Measurements from ENCODE around the gene EEF1AKMT4. TPM values are rescaled to one million over a fixed set of nuclear protein-coding genes. Genes with fewer than 3 reads are reported as not detected.

EEF1AKMT4 gene
- total RNA-seq, 1 experiment from 2014 or later = 8.1 TPM

GRCh38 chr3:184241141-184241446 lies 8.4 kb upstream of the EEF1AKMT4 start:
- no peaks in the 10 kb centered on the region for H3K9me3 Mint-ChIP-seq
- H3K27me3 ChIP-seq (ENCODE audit: insufficient read depth, low read length) = no peaks in the 10 kb centered on the region
- no peaks in the 10 kb centered on the region for H4K20me1 ChIP-seq (ENCODE audit: control insufficient read depth, insufficient read depth, insufficient read length)
- H3K27ac Mint-ChIP-seq = no peak overlapping the region
- H3K79me1 ChIP-seq (ENCODE audit: insufficient read depth, low read depth, low read length, poor library complexity, severe bottlenecking) = no peaks in the 10 kb centered on the region
- H2AFZ ChIP-seq (ENCODE audit: low read length) = no peak overlapping the region
- no peak overlapping the region for H2BK12ac ChIP-seq (ENCODE audit: insufficient read length, low read depth, low read length)
- no peak overlapping the region for H3K14ac ChIP-seq (ENCODE audit: insufficient read depth, low read length)
- no peaks in the 10 kb centered on the region for H3K9me3 ChIP-seq (ENCODE audit: control insufficient read depth, low read depth, low read length)
- no peaks in the 10 kb centered on the region for H3K4me1 Mint-ChIP-seq
- no peak overlapping the region for H3K23ac ChIP-seq (ENCODE audit: insufficient read length, low read depth, low read length)
- H3K4me3 Mint-ChIP-seq = no peak overlapping the region
- no peak overlapping the region for H3K18ac ChIP-seq (ENCODE audit: insufficient read length, low read depth, low read length)
- H2AK5ac ChIP-seq (ENCODE audit: insufficient read length, low read length) = no peak overlapping the region
- H2BK15ac ChIP-seq (ENCODE audit: low read depth, low read length) = no peak overlapping the region
- no peak for TF ChIP-seq CTCF (conservative IDR thresholded peaks at IDR 0.05)
- no peak overlapping the region for H2BK5ac ChIP-seq (ENCODE audit: insufficient read length, low read length)
- no peaks in the 10 kb centered on the region for H3K4me1 ChIP-seq (ENCODE audit: insufficient read depth, low read length)
- peaks cover 15 to 40% (median 36%) of the 10 kb centered on the region in 3 experiments for H3K36me3 Mint-ChIP-seq (ENCODE audit: insufficient read depth in 1 of 3, low read depth in 3 of 3)
- H3K27me3 Mint-ChIP-seq (ENCODE audit: low read depth) = peaks cover 1% of the 10 kb centered on the region; the same call in 1 of the 2 replicates
- H4K91ac ChIP-seq (ENCODE audit: insufficient read length, low read depth, low read length) = no peak overlapping the region
- H3K4ac ChIP-seq (ENCODE audit: low read depth, low read length) = no peak overlapping the region
- H4K5ac ChIP-seq (ENCODE audit: insufficient read length, low read depth, low read length) = no peak overlapping the region
- H3K27ac ChIP-seq (ENCODE audit: insufficient read length, low read depth, low read length) = no peak overlapping the region
- H3T11ph ChIP-seq (ENCODE audit: low read length) = no peak overlapping the region
- no peak overlapping the region for H4K8ac ChIP-seq (replicated peaks; ENCODE audit: insufficient read length, low read depth, low read length)
- no peaks in the 10 kb centered on the region for H3K79me2 ChIP-seq (ENCODE audit: insufficient read depth, low read length)
- H3K56ac ChIP-seq (ENCODE audit: insufficient read length, low read depth, low read length) = no peak overlapping the region
- H2BK20ac ChIP-seq (ENCODE audit: low read depth, low read length, poor library complexity, severe bottlenecking) = no peak overlapping the region
- no peak for DNase-seq
- H2BK120ac ChIP-seq (ENCODE audit: low read depth, low read length, poor library complexity, severe bottlenecking) = no peak overlapping the region
- no CpG with 5 or more reads among the region's 17 CpGs for WGBS (ENCODE audit: extremely low coverage, insufficient read length, low lambda C conversion rate)
- no peak overlapping the region for H3K9ac ChIP-seq (ENCODE audit: extremely low read depth, insufficient read length, low read length)
- no peak overlapping the region for H3K4me2 ChIP-seq (ENCODE audit: insufficient read depth, insufficient read length, low read length)
- no peaks in the 10 kb centered on the region for H3K23me2 ChIP-seq (ENCODE audit: insufficient read length, low read depth, low read length, poor library complexity, severe bottlenecking)
